C4-2B (cell line): ENCODE measurements around the gene CELF6.

Source experiments
- H3K27ac ChIP-seq: fragments of 450-650 bp; 2 replicates; pipeline ENCODE4 v1.5.1; 2017
- ZFX ChIP-seq: fragments of 450-650 bp; IDR thresholded peaks from 2 replicates; pipeline ENCODE4 v1.6.1; 2017
- TF ChIP-seq, protein P1 (sequence below): fragments of 450-650 bp; conservative IDR thresholded peaks from 2 replicates; pipeline ENCODE4 v1.5.1; 2017; ENCODE audit warnings: mild to moderate bottlenecking

Gene CELF6

DNA sequence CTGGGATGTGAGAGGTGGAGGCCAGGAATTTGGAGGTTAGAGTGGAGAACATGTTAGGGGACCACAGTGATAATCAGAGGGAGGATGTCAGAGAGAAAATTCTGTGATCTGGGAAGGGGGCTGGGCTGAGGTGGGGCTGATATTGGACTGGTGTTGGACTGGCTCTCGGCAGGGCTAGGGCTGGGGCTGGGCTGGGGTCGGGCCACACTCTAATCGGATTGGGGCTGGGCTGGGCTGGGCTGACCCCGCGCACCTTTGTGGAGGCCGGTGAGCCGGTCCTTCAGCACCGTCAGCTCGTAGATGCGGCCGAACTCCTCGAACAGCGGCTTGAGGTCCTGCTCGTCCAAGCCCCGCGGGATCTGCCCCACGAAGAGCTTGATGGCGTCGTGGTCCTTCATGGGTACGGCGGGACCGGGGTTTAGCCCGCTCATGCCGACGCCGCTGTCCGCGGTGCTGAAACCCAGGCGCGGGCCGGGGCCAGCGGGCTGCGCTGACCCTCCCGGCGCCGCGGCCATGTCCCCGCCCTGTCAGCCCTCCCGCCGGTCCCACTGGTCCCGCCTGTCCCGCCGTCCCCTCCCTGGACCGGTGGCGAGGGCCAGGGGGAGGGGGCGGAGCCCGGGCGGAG lies 485 bp downstream of the CELF6 start:
- peak overlapping the region; percentile 7; the same call in 1 of the 2 replicates for H3K27ac ChIP-seq
- no peak for TF ChIP-seq ZFX
- TF ChIP-seq, protein P1, sequence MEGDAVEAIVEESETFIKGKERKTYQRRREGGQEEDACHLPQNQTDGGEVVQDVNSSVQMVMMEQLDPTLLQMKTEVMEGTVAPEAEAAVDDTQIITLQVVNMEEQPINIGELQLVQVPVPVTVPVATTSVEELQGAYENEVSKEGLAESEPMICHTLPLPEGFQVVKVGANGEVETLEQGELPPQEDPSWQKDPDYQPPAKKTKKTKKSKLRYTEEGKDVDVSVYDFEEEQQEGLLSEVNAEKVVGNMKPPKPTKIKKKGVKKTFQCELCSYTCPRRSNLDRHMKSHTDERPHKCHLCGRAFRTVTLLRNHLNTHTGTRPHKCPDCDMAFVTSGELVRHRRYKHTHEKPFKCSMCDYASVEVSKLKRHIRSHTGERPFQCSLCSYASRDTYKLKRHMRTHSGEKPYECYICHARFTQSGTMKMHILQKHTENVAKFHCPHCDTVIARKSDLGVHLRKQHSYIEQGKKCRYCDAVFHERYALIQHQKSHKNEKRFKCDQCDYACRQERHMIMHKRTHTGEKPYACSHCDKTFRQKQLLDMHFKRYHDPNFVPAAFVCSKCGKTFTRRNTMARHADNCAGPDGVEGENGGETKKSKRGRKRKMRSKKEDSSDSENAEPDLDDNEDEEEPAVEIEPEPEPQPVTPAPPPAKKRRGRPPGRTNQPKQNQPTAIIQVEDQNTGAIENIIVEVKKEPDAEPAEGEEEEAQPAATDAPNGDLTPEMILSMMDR: no peak

GRCh38 chr15:72318408-72318942 lies 1.5 kb downstream of the CELF6 start:
- no peak overlapping the region for H3K27ac ChIP-seq
- no peak for TF ChIP-seq ZFX
- TF ChIP-seq, protein P1: no peak

DNA sequence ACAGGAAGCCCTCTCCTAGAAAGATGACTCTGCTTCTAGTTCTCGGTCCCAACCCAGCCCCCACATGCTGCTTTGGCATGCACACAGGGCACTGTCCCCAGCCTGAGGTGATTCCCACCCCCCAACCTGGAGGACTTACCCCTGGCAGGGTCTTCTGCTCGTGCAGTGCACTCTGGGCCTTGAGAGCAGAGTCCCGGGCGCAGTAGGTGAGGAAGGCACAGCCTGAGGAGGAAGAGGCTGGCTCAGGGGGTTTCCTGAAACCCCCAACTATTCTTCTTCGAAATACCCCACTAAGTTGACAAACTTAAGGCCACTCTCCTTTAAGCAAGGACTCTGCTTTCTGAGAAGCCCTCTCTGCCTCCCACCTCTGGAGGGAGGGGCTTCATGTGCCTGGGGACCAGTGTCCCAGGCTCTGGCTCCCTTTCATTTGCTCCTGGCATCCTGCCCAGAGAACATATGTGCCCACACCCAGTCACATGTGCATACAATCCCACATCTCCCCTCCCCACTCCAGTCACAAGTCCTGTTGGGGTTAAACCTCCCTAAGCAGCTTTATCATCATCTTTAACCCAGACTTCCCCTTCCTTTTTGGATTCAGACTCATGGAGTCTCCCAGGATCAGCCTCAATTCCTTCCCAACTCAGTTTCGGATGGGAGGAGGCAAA lies 4.1 kb downstream of the CELF6 start:
- TF ChIP-seq, protein P1: no peak

GRCh38 chr15:72313881-72314280 lies 6.1 kb downstream of the CELF6 start:
- no peak for TF ChIP-seq ZFX
- TF ChIP-seq, protein P1: no peak
- no peak overlapping the region for H3K27ac ChIP-seq

More for the DNA sequence above, 4.1 kb downstream of the CELF6 start:
- H3K27ac ChIP-seq: no peak overlapping the region

- no peak overlapping the region for H3K27ac ChIP-seq
- TF ChIP-seq, protein P1: no peak
- no peak for TF ChIP-seq ZFX
These were observed 6.5 kb downstream of the CELF6 start for GRCh38 chr15:72313448-72313840.

GRCh38 chr15:72312605-72313447 lies 7.1 kb downstream of the CELF6 start:
- no peak for TF ChIP-seq ZFX
- TF ChIP-seq, protein P1: peak; percentile 91
- H3K27ac ChIP-seq: no peak overlapping the region
